HG03342 (cell line): Measurements from ENCODE around the gene PIH1D1.
"Not testable (repeated sequence)": the region's sequence is repeated elsewhere in the genome, so short reads cannot be mapped to it uniquely, and the experiment has no call there.

Experiments
- ATAC-seq: cut with Tn5 transposase; IDR thresholded peaks from one replicate; pipeline ENCODE4 v1.9.1; 2021; ENCODE audit warnings: mild to moderate bottlenecking, moderate library complexity; ENCODE audit not compliant: unreplicated experiment

The PIH1D1 gene

GRCh38 chr19:49481020-49481683 lies 29.5 kb upstream of the PIH1D1 start:
- ATAC-seq: no peak

DNA sequence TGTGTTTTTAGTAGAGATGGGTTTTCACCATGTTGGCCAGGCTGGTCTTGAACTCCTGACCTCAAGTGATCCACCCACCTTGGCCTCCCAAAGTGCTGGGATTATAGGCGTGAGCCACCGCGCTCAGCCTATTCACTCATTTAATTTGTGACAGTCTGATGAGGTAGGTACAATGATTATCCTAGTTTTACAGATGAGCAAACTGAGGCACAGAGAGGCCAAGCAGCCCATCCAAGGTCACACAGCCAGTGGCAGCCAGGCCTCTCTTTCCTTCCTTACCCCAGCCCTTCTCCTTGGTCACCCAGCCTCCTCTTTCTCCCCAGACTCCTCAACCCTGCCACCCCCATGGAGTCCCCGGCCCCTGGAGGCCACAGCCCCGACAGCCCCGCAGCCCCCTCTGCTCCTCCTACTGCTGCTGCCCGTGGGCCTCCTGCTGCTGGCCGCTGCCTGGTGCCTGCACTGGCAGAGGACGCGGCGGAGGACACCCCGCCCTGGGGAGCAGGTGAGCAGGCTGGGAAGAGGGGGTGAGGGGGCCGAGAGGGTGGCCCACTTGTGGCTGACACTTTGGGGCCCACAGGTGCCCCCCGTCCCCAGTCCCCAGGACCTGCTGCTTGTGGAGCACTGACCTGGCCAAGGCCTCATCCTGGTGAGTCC lies 28.5 kb upstream of the PIH1D1 start:
- ATAC-seq: no peak

GRCh38 chr19:49475995-49476880 lies 24.6 kb upstream of the PIH1D1 start:
- ATAC-seq: no peak

DNA sequence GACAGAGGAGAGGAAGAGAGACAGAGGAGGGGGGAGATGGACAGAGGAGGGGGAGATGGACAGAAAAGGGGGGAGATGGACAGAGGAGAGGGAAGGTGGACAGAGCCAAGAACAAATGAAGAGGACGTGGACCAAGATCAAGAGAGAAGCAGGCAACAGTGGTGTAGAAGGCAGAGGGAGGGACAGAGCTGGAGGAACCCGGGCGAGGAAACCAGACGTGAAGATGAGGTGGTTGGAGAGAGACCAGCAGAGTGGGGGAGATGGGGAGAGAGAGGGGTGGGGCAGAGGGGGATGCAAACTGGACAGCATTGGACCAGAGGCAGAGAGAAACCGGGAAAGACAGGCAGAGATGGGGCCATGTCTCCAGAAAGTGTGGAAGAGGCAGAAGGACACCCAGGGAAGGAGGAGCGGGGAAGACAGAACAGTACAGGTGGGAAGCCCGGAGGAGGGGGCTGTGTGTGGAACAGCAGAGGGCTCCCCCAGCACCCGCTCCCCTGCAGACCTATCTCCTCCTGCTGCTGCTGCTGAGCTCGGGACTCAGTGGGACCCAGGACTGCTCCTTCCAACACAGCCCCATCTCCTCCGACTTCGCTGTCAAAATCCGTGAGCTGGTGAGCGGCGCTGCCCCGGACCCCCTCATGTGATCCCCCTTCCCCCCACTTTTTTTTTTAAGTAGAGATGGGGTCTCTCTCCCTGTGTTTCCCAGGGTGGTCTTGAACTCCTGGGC lies 23.7 kb upstream of the PIH1D1 start:
- no peak for ATAC-seq

- no peak for ATAC-seq
Observed at GRCh38 chr19:49474542-49474924, 22.9 kb upstream of the PIH1D1 start.

GRCh38 chr19:49473868-49474541 lies 22.4 kb upstream of the PIH1D1 start, which contains the start of gene FLT3LG:
Gene FLT3LG, plus strand, starts transcription at chr19:49474215. Its CDS starts 425 bp downstream, at chr19:49474640.
- ATAC-seq: peak; percentile 55

DNA sequence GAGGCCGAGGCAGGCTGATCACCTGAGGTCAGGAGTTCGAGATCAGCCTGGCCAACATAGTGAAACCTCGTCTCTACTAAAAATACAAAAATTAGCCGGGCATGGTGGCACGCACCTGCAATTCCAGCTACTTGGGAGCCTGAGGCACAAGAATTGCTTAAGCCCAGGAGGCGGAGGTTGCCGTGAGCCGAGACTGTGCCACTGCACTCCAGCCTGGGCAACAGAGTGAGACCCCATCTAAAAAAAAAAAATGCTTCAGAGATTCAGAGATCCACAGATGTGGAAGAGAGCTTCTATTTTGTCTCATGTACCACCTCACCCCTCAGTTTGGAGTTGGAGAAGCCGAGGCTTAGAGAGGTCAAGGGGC lies 21.9 kb upstream of the PIH1D1 start:
- not testable (repeated sequence) for ATAC-seq

DNA sequence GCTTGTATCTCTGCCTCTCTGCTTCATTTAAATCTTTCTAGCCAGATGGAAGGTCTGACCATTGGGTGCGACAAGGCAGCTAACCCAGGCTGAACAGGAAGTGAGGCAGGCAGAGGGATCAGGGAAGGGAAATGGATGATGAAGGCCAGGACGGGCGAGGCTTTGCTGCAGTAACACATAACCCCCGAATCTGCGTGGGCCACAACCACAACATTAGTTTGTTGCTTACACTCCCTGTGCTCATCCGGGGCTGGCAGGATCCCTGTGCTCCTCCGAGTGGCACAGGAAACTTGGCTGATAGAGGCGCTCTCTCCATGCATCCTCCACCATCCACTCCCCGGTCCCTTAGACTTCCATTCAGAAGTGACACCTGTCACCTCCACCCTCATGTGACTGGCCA lies 21.3 kb upstream of the PIH1D1 start:
- ATAC-seq: no peak

- ATAC-seq: no peak
Observed at GRCh38 chr19:49470615-49470978, 19.0 kb upstream of the PIH1D1 start.

- peak; percentile 38 for ATAC-seq
Observed at GRCh38 chr19:49469828-49470614, 18.4 kb upstream of the PIH1D1 start.

DNA sequence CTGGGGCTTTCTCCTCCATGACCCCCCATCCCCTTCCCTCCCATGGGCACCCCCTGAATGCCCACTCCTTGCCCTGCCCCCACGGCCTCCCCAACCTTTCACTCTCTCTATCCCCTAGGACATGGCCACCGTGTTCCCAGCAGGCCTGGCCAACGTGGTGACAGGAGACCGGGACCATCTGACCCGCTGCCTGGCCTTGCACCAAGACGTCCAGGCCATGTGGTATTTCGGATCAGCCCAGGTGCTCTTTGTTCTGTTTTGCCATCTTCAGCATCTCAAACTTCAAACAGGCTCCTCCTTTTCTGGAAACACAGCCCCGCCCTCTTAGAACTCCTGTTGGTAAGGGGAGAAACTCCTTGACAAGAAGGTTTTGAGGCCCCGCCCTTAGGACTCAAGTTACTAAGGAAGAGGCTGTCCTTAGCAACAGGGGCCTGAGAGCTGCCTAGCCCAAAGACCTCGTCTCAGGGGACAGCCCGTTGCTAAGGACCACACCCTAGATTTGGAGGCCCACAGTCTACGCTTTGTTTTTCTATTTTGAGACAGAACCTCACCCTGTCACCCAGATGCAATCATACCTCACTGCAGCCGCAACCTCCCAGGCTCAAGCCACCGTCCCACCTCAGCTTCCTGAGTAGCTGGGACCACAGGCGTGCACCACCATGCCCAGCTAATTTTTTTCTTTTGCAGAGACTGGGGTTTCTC lies 17.3 kb upstream of the PIH1D1 start:
- peak; percentile 58 for ATAC-seq

- ATAC-seq: no peak
Observed at GRCh38 chr19:49468199-49468598, 16.6 kb upstream of the PIH1D1 start.

GRCh38 chr19:49465371-49465770 lies 13.8 kb upstream of the PIH1D1 start:
- no peak for ATAC-seq

GRCh38 chr19:49463960-49464740 lies 12.5 kb upstream of the PIH1D1 start:
- no peak for ATAC-seq

- no peak for ATAC-seq
Observed at GRCh38 chr19:49462492-49462891, 10.9 kb upstream of the PIH1D1 start.

DNA sequence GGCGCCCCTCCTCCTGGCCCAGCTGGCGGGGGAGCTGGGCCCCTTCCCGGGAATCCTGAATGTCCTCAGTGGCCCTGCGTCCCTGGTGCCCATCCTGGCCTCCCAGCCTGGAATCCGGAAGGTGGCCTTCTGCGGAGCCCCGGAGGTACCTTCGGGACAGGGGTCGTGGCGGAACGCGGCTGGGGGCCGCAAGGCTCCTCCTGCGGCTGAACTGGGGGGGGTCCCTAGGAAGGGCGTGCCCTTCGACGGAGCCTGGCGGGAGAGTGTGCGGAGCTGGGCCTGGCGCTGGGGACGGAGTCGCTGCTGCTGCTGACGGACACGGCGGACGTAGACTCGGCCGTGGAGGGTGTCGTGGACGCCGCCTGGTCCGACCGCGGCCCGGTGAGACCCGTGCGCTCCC lies 10.0 kb upstream of the PIH1D1 start:
- no peak for ATAC-seq

- not testable (repeated sequence) for ATAC-seq
Observed at GRCh38 chr19:49461130-49461529, 9.5 kb upstream of the PIH1D1 start.

- no peak for ATAC-seq
Observed at GRCh38 chr19:49459388-49459787, 7.8 kb upstream of the PIH1D1 start.

GRCh38 chr19:49458567-49458903 lies 6.9 kb upstream of the PIH1D1 start:
- no peak for ATAC-seq
